Right atrium auricular region (tissue), 2 donors: ENCODE data around the gene CCDC102B. TPM values are rescaled to one million over a fixed set of nuclear protein-coding genes. Genes with fewer than 3 reads are reported as not detected.

Source experiments
- DNase-seq: peaks from one replicate; pipeline ENCODE4 v3.0.0-alpha.2; 2019; ENCODE audit warnings: low spot score
- H3K27ac ChIP-seq, 2 donors: fragments of 200-600 bp; sonication (generic); 1 replicate in 1 of 2; 2 replicates in 1 of 2; pipeline ENCODE4 v1.5.1; 2016 to 2019
- H3K27me3 ChIP-seq, 2 donors: fragments of 200-600 bp; sonication (generic); one replicate each; pipeline versions ENCODE4 v1.5.1 to v1.6.0; 2017 to 2019
- H3K36me3 ChIP-seq: fragments of 200-600 bp; sonication (generic); one replicate; pipeline ENCODE4 v1.5.1; 2016
- H3K4me1 ChIP-seq, 2 donors: fragments of 200-600 bp; sonication (generic); one replicate each; pipeline versions ENCODE4 v1.5.1 to v1.6.0; 2017 to 2019
- H3K4me3 ChIP-seq, 2 donors: fragments of 200-600 bp; sonication (generic); 1 replicate in 1 of 2; 2 replicates in 1 of 2; pipeline ENCODE4 v1.5.1; 2017 to 2019; ENCODE audit warnings: mild to moderate bottlenecking in 1 of 2, moderate library complexity in 1 of 2
- H3K9me3 ChIP-seq, 2 donors: fragments of 200-600 bp; sonication (generic); one replicate each; pipeline ENCODE4 v1.5.1; 2019
- CTCF ChIP-seq, 2 donors: fragments of 200-600 bp; sonication (generic); IDR thresholded peaks; one replicate each; pipeline ENCODE4 v1.5.1; 2019; ENCODE audit warnings: antibody characterized with exemption in 2 of 2
- total RNA-seq, 2 donors: library from RNA; depleted of rRNA; stranded (reverse); fragments of >200 nt; gene quantifications; one replicate each; pipeline ENCODE4 v1.1.0, GENCODE V29; 2016

CCDC102B gene
- total RNA-seq = 1 to 10 TPM; 2.5 to 5.9 TPM

GRCh38 chr18:68797871-68798270, at the start of gene CCDC102B:
TSS of gene CCDC102B (plus strand) at chr18:68798080. CDS start at chr18:68836764, 38,684 bp downstream.
- DNase-seq = no peak
- no peak for TF ChIP-seq CTCF (IDR thresholded peaks at IDR 0.05)
- H3K4me3 ChIP-seq = peak within 1 kb of the TSS in 1 of 2 donors; percentile 3
- H3K27me3 ChIP-seq = no peaks in the 10 kb centered on the region
- no peak within 1 kb of the TSS for H3K27ac ChIP-seq
- H3K4me1 ChIP-seq = no peaks in the 10 kb centered on the region
- no peaks in the 10 kb centered on the region for H3K9me3 ChIP-seq
- H3K36me3 ChIP-seq = no peaks in the 10 kb centered on the region

- no peak overlapping the region for H3K27ac ChIP-seq
- no peak overlapping the region for H3K4me3 ChIP-seq
- peaks cover 0 to 4% of the 10 kb centered on the region in 2 donors for H3K9me3 ChIP-seq
- no peaks in the 10 kb centered on the region for H3K36me3 ChIP-seq
- no peaks in the 10 kb centered on the region for H3K4me1 ChIP-seq
- no peak for TF ChIP-seq CTCF (IDR thresholded peaks at IDR 0.05)
- H3K27me3 ChIP-seq = no peaks in the 10 kb centered on the region
- DNase-seq = no peak
These were observed 40.8 kb upstream of the CCDC102B start for GRCh38 chr18:68757126-68757525.

- Histone ChIP-seq H3K4me1 (no peaks in the 10 kb centered on the region), H3K36me3 (no peaks in the 10 kb centered on the region), H3K9me3 (no peaks in the 10 kb centered on the region), H3K27ac (no peak overlapping the region), H3K27me3 (no peaks in the 10 kb centered on the region), H3K4me3 (no peak overlapping the region)
- TF ChIP-seq CTCF (IDR thresholded peaks at IDR 0.05) = no peak
- no peak for DNase-seq
These were observed 38.6 kb upstream of the CCDC102B start for GRCh38 chr18:68759308-68759707.

GRCh38 chr18:68763083-68763482, 34.8 kb upstream of the CCDC102B start:
- Histone ChIP-seq H3K4me1 (no peaks in the 10 kb centered on the region), H3K27ac (no peak overlapping the region), H3K4me3 (no peak overlapping the region), H3K36me3 (no peaks in the 10 kb centered on the region), H3K9me3 (no peaks in the 10 kb centered on the region), H3K27me3 (no peaks in the 10 kb centered on the region)
- DNase-seq = no peak
- no peak for TF ChIP-seq CTCF (IDR thresholded peaks at IDR 0.05)

- H3K27ac ChIP-seq = no peak overlapping the region
- H3K27me3 ChIP-seq = no peaks in the 10 kb centered on the region
- H3K4me1 ChIP-seq = no peaks in the 10 kb centered on the region
- no peak overlapping the region for H3K4me3 ChIP-seq
- DNase-seq = no peak
- no peak for TF ChIP-seq CTCF (IDR thresholded peaks at IDR 0.05)
- no peaks in the 10 kb centered on the region for H3K9me3 ChIP-seq
- H3K36me3 ChIP-seq = no peaks in the 10 kb centered on the region
These were observed 33.9 kb upstream of the CCDC102B start for GRCh38 chr18:68764016-68764415.

- H3K27ac ChIP-seq = no peak overlapping the region
- TF ChIP-seq CTCF (IDR thresholded peaks at IDR 0.05) = no peak
- H3K36me3 ChIP-seq = no peaks in the 10 kb centered on the region
- no peaks in the 10 kb centered on the region for H3K27me3 ChIP-seq
- DNase-seq = no peak
- no peak overlapping the region for H3K4me3 ChIP-seq
- H3K9me3 ChIP-seq = peaks cover 0 to 5% of the 10 kb centered on the region in 2 donors
- H3K4me1 ChIP-seq = no peaks in the 10 kb centered on the region
These were observed 31.4 kb upstream of the CCDC102B start for GRCh38 chr18:68766433-68766832.
